ENCODE data around the gene UBE2E2.

UBE2E2 gene

GRCh38 chr3:23547905-23548650 is 345.0 kb downstream of the UBE2E2 start:
- no peak for DNase-seq

GRCh38 chr3:23548706-23549105 is 345.6 kb downstream of the UBE2E2 start:
- DNase-seq, result no peak

- DNase-seq, result no peak
These were observed 346.2 kb downstream of the UBE2E2 start for GRCh38 chr3:23549148-23549910.

- DNase-seq, result no peak
These were observed 347.3 kb downstream of the UBE2E2 start for GRCh38 chr3:23550402-23550801.

- no peak for DNase-seq
These were observed 349.4 kb downstream of the UBE2E2 start for GRCh38 chr3:23552506-23552905.

- DNase-seq, result no peak
These were observed 350.2 kb downstream of the UBE2E2 start for GRCh38 chr3:23553353-23553752.

- no peak for DNase-seq
These were observed 362.1 kb downstream of the UBE2E2 start for GRCh38 chr3:23565041-23565775.

- DNase-seq, result no peak
These were observed 363.4 kb downstream of the UBE2E2 start for GRCh38 chr3:23566499-23566898.

- DNase-seq, result no peak
These were observed 364.8 kb downstream of the UBE2E2 start for GRCh38 chr3:23567917-23568316.

- DNase-seq, result no peak
These were observed 370.7 kb downstream of the UBE2E2 start for GRCh38 chr3:23573827-23574226.

GRCh38 chr3:23574822-23575315 is 371.7 kb downstream of the UBE2E2 start:
- no peak for DNase-seq

- no peak for DNase-seq
These were observed 372.6 kb downstream of the UBE2E2 start for GRCh38 chr3:23575697-23576096.

- DNase-seq, result no peak
These were observed 373.3 kb downstream of the UBE2E2 start for GRCh38 chr3:23576379-23576959.

- no peak for DNase-seq
These were observed 377.1 kb downstream of the UBE2E2 start for GRCh38 chr3:23580096-23580713.

- no peak for DNase-seq
These were observed 381.0 kb downstream of the UBE2E2 start for GRCh38 chr3:23583980-23584740.

GRCh38 chr3:23587513-23587912 is 384.4 kb downstream of the UBE2E2 start:
- DNase-seq, result no peak

- DNase-seq, result no peak
These were observed 385.4 kb downstream of the UBE2E2 start for GRCh38 chr3:23588547-23588946.

- no peak for DNase-seq
These were observed 386.5 kb downstream of the UBE2E2 start for GRCh38 chr3:23589602-23590001.

- no peak for DNase-seq
These were observed 387.5 kb downstream of the UBE2E2 start for GRCh38 chr3:23590424-23591273.

- no peak for DNase-seq
These were observed 388.2 kb downstream of the UBE2E2 start for GRCh38 chr3:23591374-23591773.
